IMR-90 (cell line): ENCODE results near the gene REXO5. TPM values are rescaled to one million over a fixed set of nuclear protein-coding genes. Genes with fewer than 3 reads are reported as not detected.

Experiments used
- ATAC-seq: fragments of 200-7000 bp; cut with Tn5 transposase; 2 replicates; pipeline ENCODE4 v1.9.1; 2020; ENCODE audit warnings: low read depth, mild to moderate bottlenecking, moderate library complexity
- Bru-seq: library from RNA; stranded (reverse); fragments of 400-500 nt; gene quantifications from one replicate; lab custom pipeline; 2021; lab: Mats Ljungman, UMichigan
- BruChase-seq, 2 experiments: library from RNA; stranded (reverse); fragments of 400-500 nt; gene quantifications; one replicate each; lab custom pipeline; 2021; lab: Mats Ljungman, UMichigan
- BruUV-seq: library from RNA; stranded (reverse); fragments of 400-500 nt; replicated peaks from 2 replicates; lab custom pipeline; 2021; lab: Mats Ljungman, UMichigan
- CTCF ChIA-PET: fragments of 300-600 bp; formaldehyde crosslinking; extraction: SDS; loops from one replicate; lab custom pipeline; 2021; ENCODE audit warnings: antibody characterized with exemption; lab: Yijun Ruan, JAX
- POLR2A ChIA-PET: fragments of 300-600 bp; sonication (Branson Sonifier 250); formaldehyde crosslinking; loops from one replicate; lab custom pipeline; 2022; ENCODE audit warnings: antibody characterized with exemption; ENCODE audit not compliant: unreplicated experiment; lab: Charles Lee
- DNase-seq: peaks from one replicate; pipeline ENCODE4 v3.0.0; 2013
- H2AFZ ChIP-seq: replicated peaks from 2 replicates; pipeline ENCODE3; 2013; ENCODE audit warnings: low read length, mild to moderate bottlenecking; ENCODE audit not compliant: poor library complexity
- H2AK5ac ChIP-seq: 2 replicates; pipeline ENCODE4 v1.6.1; 2013; ENCODE audit warnings: low read depth, low read length, inconsistent platforms
- H2AK9ac ChIP-seq: replicated peaks from 2 replicates; pipeline ENCODE3; 2013; ENCODE audit warnings: mild to moderate bottlenecking, low read depth, low read length, moderate library complexity; ENCODE audit not compliant: poor library complexity
- H2BK120ac ChIP-seq: 2 replicates; pipeline ENCODE4 v1.6.1; 2013; ENCODE audit warnings: low read depth, low read length, inconsistent platforms
- H2BK15ac ChIP-seq: 3 replicates; pipeline ENCODE4 v1.6.1; 2013; ENCODE audit warnings: low read depth, low read length, inconsistent platforms
- H2BK20ac ChIP-seq: 2 replicates; pipeline ENCODE4 v1.6.1; 2013; ENCODE audit warnings: low read depth, mild to moderate bottlenecking, inconsistent platforms, low read length, moderate library complexity
- H2BK5ac ChIP-seq: 2 replicates; pipeline ENCODE4 v1.6.1; 2013; ENCODE audit warnings: mild to moderate bottlenecking, low read depth, low read length, inconsistent platforms; ENCODE audit not compliant: poor library complexity, severe bottlenecking
- H3K14ac ChIP-seq: replicated peaks from 2 replicates; pipeline ENCODE4 v1.6.1; 2013; ENCODE audit warnings: low read depth, low read length, inconsistent platforms
- H3K18ac ChIP-seq: 2 replicates; pipeline ENCODE4 v1.6.1; 2013; ENCODE audit warnings: low read depth, low read length, control low read depth
- H3K23ac ChIP-seq: 2 replicates; pipeline ENCODE4 v1.6.1; 2013; ENCODE audit warnings: low read depth, low read length, inconsistent platforms
- H3K27ac ChIP-seq: 2 replicates; pipeline ENCODE4 v1.5.1; 2013; ENCODE audit warnings: mild to moderate bottlenecking, control low read depth, low read length; ENCODE audit not compliant: insufficient read depth
- H3K27me3 ChIP-seq: 2 replicates; pipeline ENCODE4 v1.6.1; 2013; ENCODE audit warnings: low read length; ENCODE audit not compliant: control insufficient read depth, insufficient read depth
- H3K36me3 ChIP-seq: 2 replicates; pipeline ENCODE4 v1.6.1; 2013; ENCODE audit warnings: low read length, mixed read lengths; ENCODE audit not compliant: control insufficient read depth, insufficient read depth
- H3K4ac ChIP-seq: 2 replicates; pipeline ENCODE4 v1.6.1; 2013; ENCODE audit warnings: low read depth, low read length, inconsistent platforms
- H3K4me1 ChIP-seq: 2 replicates; pipeline ENCODE4 v1.6.1; 2013; ENCODE audit warnings: low read length, mixed read lengths; ENCODE audit not compliant: control insufficient read depth, insufficient read depth
- H3K4me2 ChIP-seq: 2 replicates; pipeline ENCODE4 v1.6.1; 2013; ENCODE audit warnings: low read depth, mild to moderate bottlenecking, control low read depth, low read length, moderate library complexity
- H3K4me3 ChIP-seq: 2 replicates; pipeline ENCODE4 v1.5.1; 2013; ENCODE audit warnings: low read depth, mild to moderate bottlenecking, control low read depth, low read length, moderate library complexity; ENCODE audit not compliant: insufficient read depth
- H3K56ac ChIP-seq: 2 replicates; pipeline ENCODE4 v1.6.1; 2013; ENCODE audit warnings: low read length, inconsistent platforms; ENCODE audit not compliant: insufficient read depth; ENCODE audit errors: extremely low read depth
- H3K79me1 ChIP-seq, 2 experiments: 2 replicates each; pipeline ENCODE4 v1.6.1; 2013; ENCODE audit warnings: low read length in 2 of 2, inconsistent platforms in 1 of 2, low read depth in 1 of 2
- H3K9ac ChIP-seq: 2 replicates; pipeline ENCODE4 v1.6.1; 2013; ENCODE audit warnings: low read depth, low read length, control low read depth
- H3K9me1 ChIP-seq: 2 replicates; pipeline ENCODE4 v1.6.1; 2013; ENCODE audit warnings: low read length, inconsistent platforms; ENCODE audit not compliant: insufficient read depth
- H3K9me3 ChIP-seq: 2 replicates; pipeline ENCODE4 v1.6.1; 2013; ENCODE audit warnings: low read length; ENCODE audit not compliant: control insufficient read depth, insufficient read depth
- H4K20me1 ChIP-seq: 2 replicates; pipeline ENCODE4 v1.6.1; 2013; ENCODE audit warnings: low read length, inconsistent platforms; ENCODE audit not compliant: insufficient read depth
- H4K5ac ChIP-seq: 2 replicates; pipeline ENCODE4 v1.6.1; 2013; ENCODE audit warnings: mild to moderate bottlenecking, low read depth, low read length, control low read depth
- H4K8ac ChIP-seq, 2 experiments: 2 replicates each; pipeline ENCODE4 v1.6.1; 2013; ENCODE audit warnings: low read depth in 2 of 2, low read length in 2 of 2, control low read depth in 1 of 2, inconsistent platforms in 1 of 2
- H4K91ac ChIP-seq: 2 replicates; pipeline ENCODE4 v1.6.1; 2013; ENCODE audit warnings: low read depth, low read length, inconsistent platforms; ENCODE audit not compliant: insufficient read depth
- BHLHE40 ChIP-seq: fragments of 150-350 bp; IDR thresholded peaks from 2 replicates; pipeline ENCODE4 v1.6.1; 2016; ENCODE audit warnings: mild to moderate bottlenecking, low read depth, low read length
- CEBPB ChIP-seq: IDR thresholded peaks from 2 replicates; pipeline ENCODE4 v1.6.1; 2012; ENCODE audit warnings: low read depth, low read length, improper control_type of control experiment
- CTCF ChIP-seq: conservative IDR thresholded peaks from 2 replicates; pipeline ENCODE4 v1.5.1; 2012; ENCODE audit warnings: mild to moderate bottlenecking, low read depth, low read length, improper control_type of control experiment
- ELK1 ChIP-seq: fragments of 150-350 bp; IDR thresholded peaks from 2 replicates; pipeline ENCODE4 v1.6.1; 2016; ENCODE audit warnings: low read depth, mild to moderate bottlenecking, low read length, moderate library complexity, borderline replicate concordance
- MAZ ChIP-seq: IDR thresholded peaks from 2 replicates; pipeline ENCODE4 v1.6.1; 2012; ENCODE audit warnings: low read depth, mild to moderate bottlenecking, low read length, improper control_type of control experiment, moderate library complexity, borderline replicate concordance
- MXI1 ChIP-seq: IDR thresholded peaks from 2 replicates; pipeline ENCODE4 v1.6.1; 2012; ENCODE audit warnings: low read depth, mild to moderate bottlenecking, low read length, moderate library complexity, borderline replicate concordance
- POLR2A ChIP-seq: IDR thresholded peaks from 2 replicates; pipeline ENCODE4 v1.6.1; 2012; ENCODE audit warnings: mild to moderate bottlenecking, low read depth, low read length
- RAD21 ChIP-seq: IDR thresholded peaks from 2 replicates; pipeline ENCODE4 v1.6.1; 2012; ENCODE audit warnings: low read length, improper control_type of control experiment
- RCOR1 ChIP-seq: IDR thresholded peaks from 2 replicates; pipeline ENCODE4 v1.6.1; 2012; ENCODE audit warnings: mild to moderate bottlenecking, low read length, improper control_type of control experiment; ENCODE audit not compliant: insufficient replicate concordance
- SMC3 ChIP-seq: fragments of 150-350 bp; IDR thresholded peaks from 2 replicates; pipeline ENCODE4 v1.6.1; 2016; ENCODE audit warnings: low read depth, mild to moderate bottlenecking, antibody characterized with exemption, low read length, moderate library complexity
- WGBS, 2 experiments: methylation state at CpG; one replicate each; pipeline versions ENCODE4 v1.1.5 to v1.1.7; 2013; ENCODE audit warnings: missing lambda C conversion rate in 2 of 2; ENCODE audit not compliant: insufficient read length in 1 of 2; ENCODE audit errors: extremely low coverage in 2 of 2; 5-methylcytosine and 5-hydroxymethylcytosine counted together
- dilution Hi-C: fragments of 300-500 bp; cut with HindIII; formaldehyde crosslinking; loops from one replicate; pipeline ENCODE4 v1.14.3; 2018; ENCODE audit warnings: low sequenced_read_pairs; ENCODE audit not compliant: unreplicated experiment
- in situ Hi-C: fragments of 300-500 bp; cut with MboI; formaldehyde crosslinking; loops from 3 replicates; pipeline ENCODE4 v1.14.3; 2019; ENCODE audit warnings: low sequenced_read_pairs, inconsistent platforms, mixed read lengths
- intact Hi-C: fragments of 100-400 bp; cut with micrococcal nuclease; formaldehyde crosslinking; loops from 2 replicates; pipeline ENCODE4 v1.10.0; 2022
- long read RNA-seq: library from polyadenylated mRNA; unstranded; transcript quantifications from one replicate; pipeline ENCODE4 v2.0.0, GENCODE V29; 2021; ENCODE audit not compliant: unreplicated experiment
- polyA plus RNA-seq, 3 experiments: library from polyadenylated mRNA; depleted of rRNA; stranded (reverse); fragments of >200 nt; gene quantifications; 2 replicates each; pipeline ENCODE4 v1.2.3, GENCODE V29; 2012; ENCODE audit warnings: low replicate concordance in 1 of 3
- total RNA-seq: library from RNA; depleted of rRNA; stranded (reverse); fragments of >200 nt; gene quantifications from 2 replicates; pipeline ENCODE4 v1.2.3, GENCODE V29; 2012; rRNA removed

Gene REXO5
- total RNA-seq, result 6.1 and 7.0 TPM in 2 replicates
- 2.2 and 3.7 TPM in 2 replicates for polyA plus RNA-seq (2012; rRNA removed)
- polyA plus RNA-seq (2012; cell fraction: cytosol; rRNA removed), result 0.59 and 1.5 TPM in 2 replicates
- polyA plus RNA-seq (2012; cell fraction: nucleus; rRNA removed; ENCODE audit: low replicate concordance), result 2.1 and 8.4 TPM in 2 replicates
- percentile 45 among the genes with signal in this experiment for Bru-seq, nascent RNA
- percentile 49 among the genes with signal in this experiment for BruChase-seq, experiment 1, labeled RNA remaining after a 6-hour chase
- percentile 48 among the genes with signal in this experiment for BruChase-seq, experiment 2, labeled RNA remaining after a 2-hour chase
- long read RNA-seq, partial matches to known transcripts, result 0 of 1 reads
- long read RNA-seq, other reads (novel, unspliced or antisense), result 1 of 1 reads

GRCh38 chr16:20806168-20807050, at the start of gene REXO5, which contains the start of gene ERI2:
REXO5 (plus strand) TSS chr16:20806527; CDS start chr16:20806954, 427 bp downstream.
ERI2 (minus strand) TSS chr16:20806472; CDS start chr16:20806430, 42 bp downstream.
- H2AFZ ChIP-seq, result peak within 1 kb of the TSS; percentile 98
- H3K4me2 ChIP-seq, result peak within 1 kb of the TSS; percentile 94
- peak within 1 kb of the TSS; percentile 98 for H2AK9ac ChIP-seq
- no peaks in the 10 kb centered on the region for H3K36me3 ChIP-seq
- peak within 1 kb of the TSS; percentile 96 for H3K23ac ChIP-seq
- peak within 1 kb of the TSS; percentile 97 to 98 for H4K8ac ChIP-seq
- H2BK5ac ChIP-seq, result peak within 1 kb of the TSS; percentile 76
- CTCF ChIA-PET, result interaction anchor here (0.6 to 1.4 kb wide), 5 partner anchors 13 to 1139 kb away, joined by 3 to 4 read pairs (median 3); no protein-coding TSS in a partner anchor
- peak within 1 kb of the TSS; percentile 91 for H3K9ac ChIP-seq
- peak within 1 kb of the TSS; percentile 77 for H3K56ac ChIP-seq
- WGBS, 2 experiments, result 0% methylated on average over 34 of the region's 74 CpGs; no CpG with 5 or more reads in 1 of the 2 experiments
- BruUV-seq, result TSS peak; percentile 69
- intact Hi-C loops (loop anchor here (2.0 to 5.0 kb wide), 4 partner anchors 44 to 496 kb away; partner anchors contain the start of gene LDAF1), dilution Hi-C loops (no loop called here), in situ Hi-C loops (no loop called here)
- H2BK15ac ChIP-seq, result no peak within 1 kb of the TSS; the same call in 2 of the 3 replicates
- POLR2A ChIA-PET, result interaction anchor here (0.6 kb wide), 1 partner anchor 192 kb away, joined by 8 read pairs; no protein-coding TSS in a partner anchor
- peak within 1 kb of the TSS; percentile 97 for H2AK5ac ChIP-seq
- TF ChIP-seq ELK1 (0 out of 2 replicates have a peak, but pooled peaks have one; percentile 7), RCOR1 (no peak), BHLHE40 (no peak), MXI1 (peak; percentile 87), POLR2A (peak; percentile 79), RAD21 (peak; percentile 3; the same call in 1 of the 2 replicates), MAZ (peak; percentile 79; the same call in 1 of the 2 replicates), SMC3 (0 out of 2 replicates have a peak, but pooled peaks have one; percentile 11), CEBPB (no peak), CTCF (peak; percentile 53)
- peak within 1 kb of the TSS; percentile 62 for H3K4me3 ChIP-seq
- H3K9me3 ChIP-seq, result no peaks in the 10 kb centered on the region
- no peaks in the 10 kb centered on the region for H3K27me3 ChIP-seq
- peaks cover 9 to 23% of the 10 kb centered on the region in 2 experiments for H3K79me1 ChIP-seq
- H4K20me1 ChIP-seq, result 0 out of 2 replicates have a peak, but pooled peaks cover 5% of the 10 kb centered on the region
- H3K4ac ChIP-seq, result peak within 1 kb of the TSS; percentile 96
- peak within 1 kb of the TSS; percentile 95 for H4K5ac ChIP-seq
- no peaks in the 10 kb centered on the region for H3K4me1 ChIP-seq
- no peak within 1 kb of the TSS for H2BK20ac ChIP-seq
- DNase-seq (peak; percentile 94), ATAC-seq (peak; percentile 90)
- H3K9me1 ChIP-seq, result peaks cover 8% of the 10 kb centered on the region
- peak within 1 kb of the TSS; percentile 92 for H4K91ac ChIP-seq
- peak within 1 kb of the TSS; percentile 73 for H3K27ac ChIP-seq
- H2BK120ac ChIP-seq, result peak within 1 kb of the TSS; percentile 58
- peak within 1 kb of the TSS; percentile 1; the same call in 1 of the 2 replicates for H3K18ac ChIP-seq
- H3K14ac ChIP-seq, result peak within 1 kb of the TSS; percentile 88
